GM12872 (cell line): ENCODE data around the gene DPH1.

ENCODE experiments used
- TF ChIP-seq, protein P1 (sequence below): IDR thresholded peaks from 3 replicates; pipeline ENCODE4 v1.5.1; 2011; ENCODE audit warnings: low read depth, mild to moderate bottlenecking, low read length, moderate library complexity; ENCODE audit not compliant: insufficient read depth

The DPH1 gene

GRCh38 chr17:1994707-1995106 lies 35.2 kb upstream of the DPH1 start:
- TF ChIP-seq, protein P1, sequence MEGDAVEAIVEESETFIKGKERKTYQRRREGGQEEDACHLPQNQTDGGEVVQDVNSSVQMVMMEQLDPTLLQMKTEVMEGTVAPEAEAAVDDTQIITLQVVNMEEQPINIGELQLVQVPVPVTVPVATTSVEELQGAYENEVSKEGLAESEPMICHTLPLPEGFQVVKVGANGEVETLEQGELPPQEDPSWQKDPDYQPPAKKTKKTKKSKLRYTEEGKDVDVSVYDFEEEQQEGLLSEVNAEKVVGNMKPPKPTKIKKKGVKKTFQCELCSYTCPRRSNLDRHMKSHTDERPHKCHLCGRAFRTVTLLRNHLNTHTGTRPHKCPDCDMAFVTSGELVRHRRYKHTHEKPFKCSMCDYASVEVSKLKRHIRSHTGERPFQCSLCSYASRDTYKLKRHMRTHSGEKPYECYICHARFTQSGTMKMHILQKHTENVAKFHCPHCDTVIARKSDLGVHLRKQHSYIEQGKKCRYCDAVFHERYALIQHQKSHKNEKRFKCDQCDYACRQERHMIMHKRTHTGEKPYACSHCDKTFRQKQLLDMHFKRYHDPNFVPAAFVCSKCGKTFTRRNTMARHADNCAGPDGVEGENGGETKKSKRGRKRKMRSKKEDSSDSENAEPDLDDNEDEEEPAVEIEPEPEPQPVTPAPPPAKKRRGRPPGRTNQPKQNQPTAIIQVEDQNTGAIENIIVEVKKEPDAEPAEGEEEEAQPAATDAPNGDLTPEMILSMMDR: no peak

DNA sequence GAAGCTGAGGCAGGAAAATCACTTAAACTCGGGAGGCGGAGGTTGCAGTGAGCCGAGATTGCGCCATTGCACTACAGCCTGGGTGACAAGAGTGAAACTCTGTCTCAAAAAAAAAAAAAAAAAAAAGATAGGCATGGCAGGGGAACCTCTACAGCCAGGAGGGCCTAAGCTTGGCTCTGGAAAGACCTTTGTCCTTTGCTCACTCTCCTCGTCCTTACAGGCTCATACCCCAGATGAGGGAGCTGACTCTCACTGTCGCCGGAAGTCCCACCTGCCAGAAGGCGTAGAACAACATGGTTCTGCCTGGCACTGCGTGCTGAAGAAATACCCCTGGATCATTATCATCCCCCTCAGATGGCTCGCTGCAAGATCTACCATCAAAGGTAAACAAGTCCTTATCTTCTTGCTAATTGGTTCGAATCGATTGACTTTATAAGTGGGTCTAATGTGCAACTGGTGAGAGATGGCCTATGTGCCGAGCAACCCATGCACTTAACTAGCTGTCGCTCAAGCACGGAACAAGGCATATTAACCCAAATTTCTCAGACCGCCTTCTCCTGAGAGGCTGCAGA lies 34.5 kb upstream of the DPH1 start:
- TF ChIP-seq, protein P1: no peak

- TF ChIP-seq, protein P1: no peak
These were observed 33.8 kb upstream of the DPH1 start for GRCh38 chr17:1995907-1996799.

DNA sequence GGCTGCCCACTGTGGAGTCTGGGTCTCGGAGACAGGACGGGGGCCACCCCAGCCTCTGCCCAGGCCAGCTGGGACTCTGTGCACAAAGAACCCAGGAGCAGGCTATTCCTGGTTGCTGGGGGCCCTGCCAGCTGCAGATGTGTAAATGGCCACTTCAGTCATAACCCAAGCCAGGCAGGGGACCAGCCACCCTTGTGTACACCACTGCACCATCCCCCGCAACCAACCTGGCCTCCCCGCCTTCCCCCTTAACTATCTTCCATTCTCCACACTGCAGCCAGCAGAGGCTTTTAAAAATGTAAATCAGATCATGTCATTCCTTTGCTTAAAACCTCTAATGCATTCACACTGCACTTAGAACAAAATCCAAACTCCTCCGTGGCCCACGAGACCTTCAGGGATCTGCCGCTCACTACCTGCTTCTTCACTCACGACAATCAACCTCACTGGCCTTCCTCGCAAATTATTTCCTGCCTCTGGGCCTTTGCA lies 33.1 kb upstream of the DPH1 start:
- TF ChIP-seq, protein P1: no peak

DNA sequence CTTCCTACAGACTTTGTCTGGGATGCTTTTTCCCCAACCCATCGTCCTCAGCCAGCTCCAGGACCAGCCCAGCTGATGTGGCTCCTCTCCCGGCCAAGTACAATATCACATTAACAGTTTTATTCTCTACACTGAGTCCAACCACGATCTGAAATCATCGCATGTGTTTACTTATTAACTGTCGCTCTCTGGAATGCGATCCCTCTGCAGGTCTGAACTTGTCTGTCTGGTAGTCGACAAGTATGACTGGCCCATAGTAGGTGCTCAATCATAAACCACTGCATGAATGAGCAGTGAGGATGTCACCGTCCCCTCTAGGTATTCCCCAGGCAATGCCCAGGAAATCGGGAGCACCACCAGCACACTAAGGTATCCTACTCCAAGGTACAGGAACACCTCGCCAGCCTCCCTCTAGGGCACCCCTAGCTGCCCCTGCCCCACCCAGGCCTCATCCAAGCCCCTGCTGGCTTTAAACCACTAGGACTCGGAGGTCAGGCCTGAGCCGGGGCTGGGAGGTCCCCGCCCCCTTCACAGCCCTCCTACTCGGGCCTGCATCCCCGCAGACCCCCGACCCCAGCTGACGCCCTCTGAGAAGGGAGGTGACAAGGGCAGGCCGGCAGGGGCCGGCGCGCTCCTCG lies 32.5 kb upstream of the DPH1 start:
- TF ChIP-seq, protein P1: no peak

DNA sequence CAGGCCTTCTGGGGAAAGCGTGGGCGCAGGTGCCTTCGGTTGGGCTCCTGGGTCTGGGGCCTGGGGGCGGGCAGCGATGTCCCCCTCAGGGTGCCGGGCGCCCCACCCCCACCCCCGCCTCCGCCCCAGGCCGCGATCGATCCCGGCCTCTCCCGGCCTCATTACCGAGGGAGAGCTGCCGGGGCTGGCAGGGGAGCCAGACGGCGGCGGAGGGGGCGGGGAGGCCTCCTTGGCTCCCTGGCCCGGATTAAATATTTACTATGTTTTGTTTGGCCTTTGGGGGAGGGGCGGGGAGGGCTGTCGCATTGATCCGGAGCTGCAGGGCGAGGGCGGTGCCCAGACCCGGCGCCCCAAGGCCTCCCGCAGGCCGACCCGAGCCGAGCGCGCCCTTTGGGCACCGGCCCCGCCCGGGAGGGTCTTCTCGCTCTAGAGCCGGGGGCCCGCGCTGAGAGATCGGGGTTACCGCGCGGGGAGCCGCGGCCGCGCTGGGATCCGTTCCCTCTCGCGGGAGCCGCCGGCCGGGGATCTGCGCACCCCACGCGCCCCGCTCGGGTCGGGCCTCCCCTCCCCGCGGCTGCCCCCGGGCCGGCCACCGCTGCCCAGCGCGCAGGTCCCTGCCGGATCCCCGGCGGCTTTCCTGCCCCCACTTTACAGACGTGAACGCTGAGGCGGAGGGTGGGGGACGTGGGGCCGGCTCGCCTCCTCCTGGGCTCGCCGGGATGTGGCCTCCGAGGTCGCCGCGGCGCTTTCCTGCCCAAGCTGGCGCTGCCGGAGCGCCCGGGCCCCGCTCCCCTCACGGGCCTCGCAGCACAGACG lies 31.8 kb upstream of the DPH1 start:
- TF ChIP-seq, protein P1: no peak
